ENCODE results near the gene MDFIC. TPM values are rescaled to one million over a fixed set of nuclear protein-coding genes. Genes with fewer than 3 reads are reported as not detected.

Gene MDFIC
- total RNA-seq, 1 experiment from 2014 or later: 13.0 TPM

- H3K9me3 Mint-ChIP-seq (ENCODE audit: low read depth, unreplicated experiment): no peaks in the 10 kb centered on the region
- intact Hi-C loops (cut with micrococcal nuclease; ENCODE audit: unreplicated experiment): no loop called here
- CTCF ChIA-PET: no interaction called here
- no TSS peak for BruUV-seq (replicated peaks)
- H3K4me3 Mint-ChIP-seq (ENCODE audit: low read depth, unreplicated experiment): no peak overlapping the region
- no peaks in the 10 kb centered on the region for H3K4me1 Mint-ChIP-seq (ENCODE audit: low read depth, unreplicated experiment)
- H3K27me3 Mint-ChIP-seq (ENCODE audit: unreplicated experiment): no peaks in the 10 kb centered on the region
- H3K27ac Mint-ChIP-seq (ENCODE audit: unreplicated experiment): no peak overlapping the region
- DNase-seq: no peak
- H3K36me3 Mint-ChIP-seq (ENCODE audit: insufficient read depth, unreplicated experiment): no peaks in the 10 kb centered on the region
- no peak for TF ChIP-seq CTCF (IDR thresholded peaks at IDR 0.05; ENCODE audit: unreplicated experiment)
Observed at GRCh38 chr7:114934086-114934485, 12.2 kb downstream of the MDFIC start.

- TF ChIP-seq CTCF (IDR thresholded peaks at IDR 0.05; ENCODE audit: unreplicated experiment): no peak
- intact Hi-C loops (cut with micrococcal nuclease; ENCODE audit: unreplicated experiment): no loop called here
- no peak overlapping the region for H3K4me3 Mint-ChIP-seq (ENCODE audit: low read depth, unreplicated experiment)
- no peak for DNase-seq
- no TSS peak for BruUV-seq (replicated peaks)
- H3K27ac Mint-ChIP-seq (ENCODE audit: unreplicated experiment): no peak overlapping the region
- CTCF ChIA-PET: no interaction called here
- H3K36me3 Mint-ChIP-seq (ENCODE audit: insufficient read depth, unreplicated experiment): no peaks in the 10 kb centered on the region
- no peaks in the 10 kb centered on the region for H3K9me3 Mint-ChIP-seq (ENCODE audit: low read depth, unreplicated experiment)
- H3K4me1 Mint-ChIP-seq (ENCODE audit: low read depth, unreplicated experiment): no peaks in the 10 kb centered on the region
- H3K27me3 Mint-ChIP-seq (ENCODE audit: unreplicated experiment): no peaks in the 10 kb centered on the region
Observed at GRCh38 chr7:114934713-114935112, 12.8 kb downstream of the MDFIC start.

DNA sequence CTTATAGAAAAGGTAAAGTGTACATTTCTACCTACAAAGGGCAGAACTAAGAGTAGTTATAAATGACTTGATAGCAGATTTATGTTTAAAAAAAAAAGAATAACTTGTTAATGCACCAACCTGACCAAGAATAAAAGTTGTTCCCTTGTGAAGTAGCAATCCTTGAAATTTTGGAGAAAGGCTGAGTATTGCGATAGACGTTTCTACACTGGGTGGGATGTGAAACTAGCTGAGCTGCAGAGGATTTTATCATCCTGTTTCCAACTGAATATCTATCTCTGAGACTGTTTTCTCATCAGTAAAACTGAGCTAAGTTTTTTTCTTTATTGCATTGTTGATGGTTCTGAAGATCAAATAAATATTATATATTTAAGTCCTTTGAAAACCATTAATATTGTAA, 14.6 kb downstream of the MDFIC start:
- no peak overlapping the region for H3K4me3 Mint-ChIP-seq (ENCODE audit: low read depth, unreplicated experiment)
- no peaks in the 10 kb centered on the region for H3K27me3 Mint-ChIP-seq (ENCODE audit: unreplicated experiment)
- no peaks in the 10 kb centered on the region for H3K36me3 Mint-ChIP-seq (ENCODE audit: insufficient read depth, unreplicated experiment)
- H3K27ac Mint-ChIP-seq (ENCODE audit: unreplicated experiment): no peak overlapping the region
- TF ChIP-seq CTCF (IDR thresholded peaks at IDR 0.05; ENCODE audit: unreplicated experiment): no peak
- intact Hi-C loops (cut with micrococcal nuclease; ENCODE audit: unreplicated experiment): no loop called here
- no peak for DNase-seq
- BruUV-seq (replicated peaks): no TSS peak
- CTCF ChIA-PET: no interaction called here
- no peaks in the 10 kb centered on the region for H3K4me1 Mint-ChIP-seq (ENCODE audit: low read depth, unreplicated experiment)
- H3K9me3 Mint-ChIP-seq (ENCODE audit: low read depth, unreplicated experiment): no peaks in the 10 kb centered on the region

DNA sequence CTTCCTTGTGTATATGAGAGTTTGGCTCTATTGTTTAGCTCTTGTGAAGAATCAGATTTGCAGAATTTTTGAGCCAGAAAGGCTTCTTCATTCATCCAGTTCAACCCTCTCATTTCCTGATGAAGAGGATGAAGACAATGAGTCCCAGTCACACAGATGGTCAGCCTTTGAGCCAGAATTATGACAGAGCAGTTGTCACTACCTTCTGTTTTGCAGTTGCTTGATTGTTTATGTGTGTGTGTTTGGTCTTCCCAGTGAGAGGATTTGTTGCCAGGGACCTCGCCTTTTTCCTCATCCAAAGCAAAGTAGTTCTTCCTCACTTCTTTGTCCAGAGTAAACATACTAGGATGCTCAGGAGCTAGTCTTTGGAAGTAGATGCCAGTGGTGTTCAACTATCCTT, 15.6 kb downstream of the MDFIC start:
- Mint-ChIP-seq H3K4me1 (ENCODE audit: low read depth, unreplicated experiment) (no peaks in the 10 kb centered on the region), H3K9me3 (ENCODE audit: low read depth, unreplicated experiment) (no peaks in the 10 kb centered on the region), H3K4me3 (ENCODE audit: low read depth, unreplicated experiment) (no peak overlapping the region), H3K36me3 (ENCODE audit: insufficient read depth, unreplicated experiment) (no peaks in the 10 kb centered on the region), H3K27ac (ENCODE audit: unreplicated experiment) (no peak overlapping the region), H3K27me3 (ENCODE audit: unreplicated experiment) (no peaks in the 10 kb centered on the region)
- intact Hi-C loops (cut with micrococcal nuclease; ENCODE audit: unreplicated experiment): no loop called here
- DNase-seq: no peak
- CTCF ChIA-PET: interaction anchor here (0.6 kb wide), 1 partner anchor 813 kb away, joined by 5 read pairs; no protein-coding TSS in a partner anchor
- TF ChIP-seq CTCF (IDR thresholded peaks at IDR 0.05; ENCODE audit: unreplicated experiment): no peak
- BruUV-seq (replicated peaks): no TSS peak

DNA sequence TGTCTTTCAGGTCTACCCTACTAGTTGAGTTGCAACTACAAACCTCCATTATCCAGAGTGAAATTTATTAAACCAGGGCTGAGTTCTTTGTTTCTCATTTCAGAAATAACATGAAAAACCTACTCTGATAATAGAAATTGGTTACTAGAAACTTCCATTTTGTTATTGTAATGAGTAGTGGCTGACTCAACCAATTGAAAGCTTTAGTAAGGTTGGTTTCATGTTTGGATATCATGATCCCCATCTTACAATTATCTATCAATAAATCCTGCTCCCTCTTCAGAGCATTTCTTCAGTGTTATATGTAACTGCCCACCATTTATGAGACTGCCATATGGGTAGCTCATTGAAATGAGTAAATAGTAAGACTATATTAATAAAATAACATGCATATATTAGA, 16.9 kb downstream of the MDFIC start:
- Mint-ChIP-seq H3K4me1 (ENCODE audit: low read depth, unreplicated experiment) (no peaks in the 10 kb centered on the region), H3K9me3 (ENCODE audit: low read depth, unreplicated experiment) (no peaks in the 10 kb centered on the region), H3K27me3 (ENCODE audit: unreplicated experiment) (no peaks in the 10 kb centered on the region), H3K4me3 (ENCODE audit: low read depth, unreplicated experiment) (no peak overlapping the region), H3K27ac (ENCODE audit: unreplicated experiment) (no peak overlapping the region), H3K36me3 (ENCODE audit: insufficient read depth, unreplicated experiment) (no peaks in the 10 kb centered on the region)
- no peak for TF ChIP-seq CTCF (IDR thresholded peaks at IDR 0.05; ENCODE audit: unreplicated experiment)
- intact Hi-C loops (cut with micrococcal nuclease; ENCODE audit: unreplicated experiment): no loop called here
- CTCF ChIA-PET: no interaction called here
- DNase-seq: no peak
- no TSS peak for BruUV-seq (replicated peaks)
